Testis (tissue), 3 donors: ENCODE data around the gene SPATS2L. TPM values are rescaled to one million over a fixed set of nuclear protein-coding genes. Genes with fewer than 3 reads are reported as not detected.

ENCODE experiments used
- DNase-seq: peaks from one replicate; pipeline ENCODE4 v3.0.0-alpha.2; 2019
- H3K27ac ChIP-seq, 2 donors: fragments of 200-600 bp; sonication (generic); one replicate each; pipeline ENCODE4 v1.5.1; 2019
- H3K27me3 ChIP-seq: fragments of 200-600 bp; sonication (generic); one replicate; pipeline ENCODE4 v1.5.1; 2019
- H3K36me3 ChIP-seq: fragments of 200-600 bp; sonication (generic); one replicate; pipeline ENCODE4 v1.5.1; 2017; ENCODE audit warnings: low read depth; ENCODE audit errors: missing control alignments
- H3K4me1 ChIP-seq: fragments of 200-600 bp; sonication (generic); one replicate; pipeline ENCODE4 v1.5.1; 2019
- H3K4me3 ChIP-seq, 2 donors: fragments of 200-600 bp; sonication (generic); one replicate each; pipeline ENCODE4 v1.5.1; 2017 to 2019
- H3K9me3 ChIP-seq: fragments of 200-600 bp; sonication (generic); one replicate; pipeline ENCODE4 v1.5.1; 2017
- POLR2A ChIP-seq: fragments of 450-650 bp; IDR thresholded peaks from one replicate; pipeline ENCODE4 v1.6.1; 2017; ENCODE audit warnings: antibody characterized with exemption, mild to moderate bottlenecking, moderate library complexity
- WGBS, 2 donors: methylation state at CpG; one replicate each; pipeline ENCODE4 v1.1.5; 2018; 5-methylcytosine and 5-hydroxymethylcytosine counted together
- intact Hi-C: fragments of 100-400 bp; cut with DNase I; formaldehyde crosslinking; loops from one replicate; pipeline ENCODE4 v1.15.1; 2023; ENCODE audit warnings: low total_unique reads
- polyA plus RNA-seq: library from polyadenylated mRNA; stranded (reverse); fragments of 350-450 nt; fragmentation: Illumina TruSeq; extraction: RNeasy Lipid Tissue Mini Kit (QIAGEN cat#74804); gene quantifications from one replicate; pipeline ENCODE4 v1.2.3, GENCODE V29; 2014; ENCODE audit warnings: low read depth, low replicate concordance; ENCODE audit not compliant: insufficient read depth
- total RNA-seq, 2 donors: library from RNA; depleted of rRNA; stranded (reverse); fragments of >200 nt; gene quantifications; one replicate each; pipeline ENCODE4 v1.2.3, GENCODE V29; 2016
- TF ChIP-seq, protein P1 (sequence below), 3 experiments: fragments of 450-650 bp in 2 of 3; fragments of 200-600 bp in 1 of 3; sonication (generic) in 1 of 3; IDR thresholded peaks; one replicate each; pipeline ENCODE4 v1.5.1; 2016 to 2019; ENCODE audit warnings: antibody characterized with exemption in 3 of 3, mild to moderate bottlenecking in 2 of 3, moderate library complexity in 1 of 3

Gene SPATS2L
- total and polyA plus RNA-seq, 3 donors from 2014 or later: 49.7 to 67.6 (median 52.9) TPM

DNA sequence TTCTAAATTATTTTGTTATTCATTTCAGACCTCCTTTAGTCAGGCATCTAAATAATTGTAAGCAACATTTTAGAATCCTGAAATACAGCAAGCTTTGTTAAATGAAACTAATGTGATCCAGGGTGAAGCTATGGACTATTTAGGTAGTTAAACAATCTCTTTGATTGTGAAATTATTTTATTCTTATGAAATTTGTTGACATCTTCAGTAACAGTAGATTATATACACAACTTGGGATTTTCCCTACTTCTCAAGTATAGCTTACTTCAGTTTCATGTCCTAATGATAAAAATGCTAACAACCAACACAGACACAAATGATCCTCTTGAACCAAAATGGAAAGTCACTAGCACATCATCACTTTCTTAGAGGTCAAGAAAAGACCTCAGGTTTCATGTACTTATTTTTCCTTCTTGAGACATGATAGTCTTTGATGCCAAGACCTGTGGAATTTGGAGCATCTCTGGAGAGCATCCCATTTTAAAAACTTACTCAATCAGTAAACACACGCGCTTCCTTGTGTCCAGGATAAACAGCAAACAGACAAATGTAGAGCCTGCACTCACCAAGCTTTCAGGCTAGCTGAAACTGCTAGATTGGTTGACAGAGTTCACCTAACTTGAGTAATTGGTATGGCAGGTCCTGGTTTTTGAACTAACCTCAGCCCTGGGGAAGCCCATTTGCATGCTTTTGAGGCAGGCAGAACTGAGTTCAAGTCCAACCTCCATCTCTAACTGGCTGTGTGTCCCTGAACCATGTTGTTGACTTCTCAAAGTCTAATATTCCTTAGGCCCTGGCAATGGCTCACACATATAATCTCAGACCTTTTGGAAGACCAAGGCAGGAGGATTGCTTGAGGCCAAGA is 155.6 kb downstream of the SPATS2L start:
- DNase-seq: no peak
- intact Hi-C loops: no loop called here
- TF ChIP-seq, protein P1, sequence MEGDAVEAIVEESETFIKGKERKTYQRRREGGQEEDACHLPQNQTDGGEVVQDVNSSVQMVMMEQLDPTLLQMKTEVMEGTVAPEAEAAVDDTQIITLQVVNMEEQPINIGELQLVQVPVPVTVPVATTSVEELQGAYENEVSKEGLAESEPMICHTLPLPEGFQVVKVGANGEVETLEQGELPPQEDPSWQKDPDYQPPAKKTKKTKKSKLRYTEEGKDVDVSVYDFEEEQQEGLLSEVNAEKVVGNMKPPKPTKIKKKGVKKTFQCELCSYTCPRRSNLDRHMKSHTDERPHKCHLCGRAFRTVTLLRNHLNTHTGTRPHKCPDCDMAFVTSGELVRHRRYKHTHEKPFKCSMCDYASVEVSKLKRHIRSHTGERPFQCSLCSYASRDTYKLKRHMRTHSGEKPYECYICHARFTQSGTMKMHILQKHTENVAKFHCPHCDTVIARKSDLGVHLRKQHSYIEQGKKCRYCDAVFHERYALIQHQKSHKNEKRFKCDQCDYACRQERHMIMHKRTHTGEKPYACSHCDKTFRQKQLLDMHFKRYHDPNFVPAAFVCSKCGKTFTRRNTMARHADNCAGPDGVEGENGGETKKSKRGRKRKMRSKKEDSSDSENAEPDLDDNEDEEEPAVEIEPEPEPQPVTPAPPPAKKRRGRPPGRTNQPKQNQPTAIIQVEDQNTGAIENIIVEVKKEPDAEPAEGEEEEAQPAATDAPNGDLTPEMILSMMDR (IDR thresholded peaks at IDR 0.05): no peak
- TF ChIP-seq POLR2A: no peak
- H3K27me3 ChIP-seq: no peaks in the 10 kb centered on the region
- WGBS, 2 donors: 91 to 93% methylated on average over 2 of the region's 2 CpGs
- H3K9me3 ChIP-seq: no peaks in the 10 kb centered on the region
- H3K4me3 ChIP-seq: no peak overlapping the region
- no peaks in the 10 kb centered on the region for H3K4me1 ChIP-seq
- H3K36me3 ChIP-seq: no peaks in the 10 kb centered on the region
- no peak overlapping the region for H3K27ac ChIP-seq

DNA sequence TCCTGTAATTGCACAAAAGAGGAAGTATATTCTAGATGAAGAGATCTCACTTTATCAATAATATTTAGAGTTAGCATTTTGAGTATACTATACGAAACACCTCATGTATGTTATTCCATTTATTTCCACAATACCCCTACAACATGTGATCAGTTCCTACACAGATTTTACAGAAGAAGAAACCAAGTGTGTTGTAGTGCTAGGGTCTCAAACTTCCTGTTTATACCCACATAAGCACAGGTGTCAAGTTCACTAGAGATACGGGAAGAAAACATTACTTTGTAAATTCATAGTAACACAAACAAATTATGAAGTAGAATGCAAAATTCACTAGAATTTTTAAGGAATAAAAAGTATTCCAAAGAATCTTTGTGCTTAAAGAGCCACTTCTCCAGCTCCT is 157.0 kb downstream of the SPATS2L start:
- no peak overlapping the region for H3K27ac ChIP-seq
- H3K4me1 ChIP-seq: peaks cover 5% of the 10 kb centered on the region
- no peak for DNase-seq
- TF ChIP-seq POLR2A: no peak
- TF ChIP-seq, protein P1 (IDR thresholded peaks at IDR 0.05): no peak
- no peaks in the 10 kb centered on the region for H3K36me3 ChIP-seq
- no peaks in the 10 kb centered on the region for H3K9me3 ChIP-seq
- intact Hi-C loops: no loop called here
- 88 to 97% methylated on average over 2 of the region's 2 CpGs for WGBS, 2 donors
- H3K4me3 ChIP-seq: no peak overlapping the region
- H3K27me3 ChIP-seq: no peaks in the 10 kb centered on the region

DNA sequence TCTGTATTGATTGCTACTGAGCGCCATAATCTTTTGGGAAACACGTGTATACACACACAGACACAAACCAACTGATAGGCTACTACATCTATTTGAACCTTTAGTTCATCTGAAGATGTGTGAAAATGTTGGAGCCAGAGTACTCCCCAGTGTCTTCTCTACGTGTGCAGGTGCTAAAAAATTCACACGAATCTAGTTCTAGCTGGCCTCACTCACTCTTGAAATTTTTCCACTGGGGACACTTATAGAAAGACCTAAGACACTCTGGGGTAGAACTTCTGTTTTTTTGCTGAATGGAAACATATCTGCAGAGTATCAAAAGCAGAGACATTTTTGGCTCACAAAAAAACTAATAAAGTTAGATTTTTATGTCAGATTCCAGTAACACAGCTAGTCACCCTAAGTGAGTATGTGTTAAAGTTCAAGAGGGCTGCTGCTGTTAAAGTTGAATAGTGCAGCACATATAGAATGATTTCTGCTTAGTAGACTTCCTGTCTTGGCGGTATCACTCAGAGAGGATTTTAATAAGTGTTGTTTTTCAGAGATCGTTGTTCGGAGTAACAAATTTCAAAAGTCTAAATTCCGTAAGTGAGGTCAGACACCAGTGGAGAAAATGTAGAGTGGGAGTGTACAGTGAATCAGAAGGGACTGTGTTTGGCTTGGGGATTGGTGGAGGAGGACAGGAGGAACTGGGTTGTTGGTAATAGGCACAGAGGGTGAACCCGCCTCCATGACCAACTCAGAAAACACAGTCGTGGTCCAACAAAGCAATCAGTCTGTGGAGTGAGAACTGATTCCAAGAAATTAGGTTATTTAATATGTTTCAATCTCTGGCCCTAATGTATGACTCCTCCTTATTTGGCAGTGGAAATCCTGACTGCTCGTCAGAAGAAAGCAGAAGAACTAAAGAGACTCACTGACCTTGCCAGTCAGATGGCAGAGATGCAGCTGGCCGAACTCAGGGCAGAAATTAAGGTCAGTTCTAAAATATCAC is 160.2 kb downstream of the SPATS2L start:
- Histone ChIP-seq H3K9me3 (no peaks in the 10 kb centered on the region), H3K27ac (peak overlapping the region; percentile 40 to 82), H3K36me3 (no peaks in the 10 kb centered on the region), H3K4me3 (no peak overlapping the region), H3K27me3 (no peaks in the 10 kb centered on the region), H3K4me1 (peaks cover 10% of the 10 kb centered on the region)
- peak; percentile 77 for DNase-seq
- 45 to 59% methylated on average over 12 of the region's 12 CpGs for WGBS, 2 donors
- TF ChIP-seq, protein P1 (IDR thresholded peaks at IDR 0.05): no peak
- TF ChIP-seq POLR2A: no peak
- intact Hi-C loops: no loop called here

GRCh38 chr2:200467806-200468681 is 161.6 kb downstream of the SPATS2L start:
- no peaks in the 10 kb centered on the region for H3K36me3 ChIP-seq
- H3K4me1 ChIP-seq: peaks cover 10% of the 10 kb centered on the region
- H3K27ac ChIP-seq: peak overlapping the region; percentile 0 to 82
- intact Hi-C loops: no loop called here
- TF ChIP-seq, protein P1 (IDR thresholded peaks at IDR 0.05): no peak
- TF ChIP-seq POLR2A: no peak
- DNase-seq: no peak
- no peaks in the 10 kb centered on the region for H3K9me3 ChIP-seq
- H3K4me3 ChIP-seq: no peak overlapping the region
- H3K27me3 ChIP-seq: no peaks in the 10 kb centered on the region
- WGBS, 2 donors: 79 to 86% methylated on average over 8 of the region's 8 CpGs
